NCI-H146 (cell line): ENCODE measurements around the gene FLYWCH1.

Source experiments
- DNase-seq: peaks from one replicate; lab custom pipeline; 2025; lab: John Stamatoyannopoulos, UW

Gene FLYWCH1

DNA sequence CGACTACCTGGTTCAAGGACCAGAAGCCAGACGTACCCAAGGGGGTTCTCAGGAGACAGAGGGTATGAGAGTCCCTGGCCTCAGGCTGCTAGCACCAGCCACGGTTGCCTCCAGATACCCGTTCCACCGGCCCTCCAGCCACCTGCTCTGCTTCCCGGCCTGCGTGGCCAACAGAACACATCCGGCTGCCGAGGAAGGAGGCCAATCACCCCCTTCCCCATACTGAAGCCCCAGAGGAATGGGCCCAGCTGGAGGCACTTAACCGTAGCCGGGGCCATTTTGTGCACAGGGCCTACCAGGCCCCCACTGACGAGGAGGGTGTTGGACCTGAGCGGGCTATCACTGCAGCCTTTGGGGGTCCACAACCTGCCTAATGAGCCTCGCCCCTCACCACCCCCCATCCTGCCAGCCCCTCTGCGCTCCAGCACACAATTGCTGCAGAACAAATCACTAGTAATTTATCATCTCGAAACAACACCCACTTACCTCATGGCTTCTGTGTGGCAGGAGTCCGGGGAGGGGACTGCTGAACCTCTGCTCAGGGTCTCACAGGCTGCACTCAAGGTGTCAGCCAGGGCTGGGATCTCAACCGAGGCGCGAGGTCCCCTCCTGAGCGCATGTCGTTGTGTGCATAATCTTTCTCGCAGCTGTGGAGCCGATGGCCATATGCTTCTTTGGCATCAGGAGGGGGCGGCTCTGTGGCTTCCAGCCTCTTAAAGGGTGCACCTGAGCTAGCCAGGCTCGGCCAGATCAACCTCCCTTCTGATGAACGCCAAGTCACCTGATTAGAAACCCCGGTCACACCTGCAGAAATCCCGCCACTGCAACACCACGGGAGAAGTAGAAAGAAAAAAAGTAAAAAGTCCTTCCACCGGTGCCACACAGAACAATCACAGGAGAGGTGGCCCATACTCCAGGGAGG lies 42.2 kb downstream of the FLYWCH1 start:
- DNase-seq, result peak; percentile 50

GRCh38 chr16:2954656-2955381 lies 43.1 kb downstream of the FLYWCH1 start:
- peak; percentile 78 for DNase-seq

DNA sequence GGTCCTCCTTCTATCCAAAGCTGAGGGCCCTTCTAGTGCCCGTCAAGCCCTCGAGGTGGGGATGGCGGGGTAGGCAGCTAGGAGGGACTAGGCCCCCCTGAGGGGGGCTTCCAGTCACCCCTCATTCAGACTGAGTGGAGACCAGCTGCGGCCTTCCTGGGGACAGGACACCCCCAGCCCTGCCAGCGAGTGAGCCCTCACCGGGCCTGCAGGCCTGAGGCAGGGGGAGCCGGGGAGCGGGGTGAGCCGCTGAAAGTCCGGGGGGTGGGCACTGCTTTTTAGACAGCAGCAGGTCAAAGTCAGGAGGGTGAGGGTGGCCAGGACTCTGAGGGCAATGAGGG lies 43.7 kb downstream of the FLYWCH1 start:
- no peak for DNase-seq

DNA sequence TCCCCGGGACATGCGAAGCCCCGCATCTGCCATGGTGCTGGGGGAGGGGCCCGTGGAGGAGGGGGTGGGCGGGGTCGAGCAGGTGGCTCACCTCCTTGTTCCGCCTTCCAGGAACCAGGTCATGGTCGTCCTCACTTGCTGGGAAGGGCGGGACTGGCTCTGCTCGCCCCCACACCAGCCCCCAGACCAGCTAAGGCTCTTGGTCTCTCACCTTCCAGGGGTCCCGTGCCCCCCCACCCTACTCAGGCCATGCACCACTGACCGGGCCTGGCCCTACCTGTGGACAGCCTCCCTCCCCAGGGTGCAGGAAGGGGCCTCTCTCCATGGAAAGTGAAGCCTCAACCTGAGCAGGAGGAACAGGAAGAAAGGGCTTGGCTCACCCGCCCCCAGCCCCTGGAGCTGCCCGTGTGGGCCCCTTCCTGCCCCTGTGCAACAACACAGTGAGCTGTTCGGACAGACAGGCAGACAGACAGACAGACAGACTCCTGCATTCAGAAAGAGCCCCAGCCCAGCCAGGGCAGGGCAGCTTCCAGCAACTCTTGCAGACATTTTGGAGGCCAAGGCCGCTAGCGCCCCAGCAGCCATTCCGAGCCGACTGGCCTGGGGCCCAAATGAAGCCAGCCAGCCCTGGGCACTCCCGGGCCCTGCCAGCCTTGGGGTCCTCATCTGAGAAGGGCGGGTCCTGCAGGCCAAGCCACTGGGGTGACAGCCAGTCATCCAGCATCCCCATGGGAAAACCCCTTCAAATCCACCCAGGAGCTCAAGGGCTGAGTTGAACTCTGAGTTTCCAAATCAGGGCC lies 44.2 kb downstream of the FLYWCH1 start:
- DNase-seq, result no peak

GRCh38 chr16:2956579-2956956 lies 44.8 kb downstream of the FLYWCH1 start:
- no peak for DNase-seq

GRCh38 chr16:2959206-2959605 lies 47.5 kb downstream of the FLYWCH1 start:
- no peak for DNase-seq

GRCh38 chr16:2960183-2961010 lies 48.7 kb downstream of the FLYWCH1 start:
- no peak for DNase-seq

DNA sequence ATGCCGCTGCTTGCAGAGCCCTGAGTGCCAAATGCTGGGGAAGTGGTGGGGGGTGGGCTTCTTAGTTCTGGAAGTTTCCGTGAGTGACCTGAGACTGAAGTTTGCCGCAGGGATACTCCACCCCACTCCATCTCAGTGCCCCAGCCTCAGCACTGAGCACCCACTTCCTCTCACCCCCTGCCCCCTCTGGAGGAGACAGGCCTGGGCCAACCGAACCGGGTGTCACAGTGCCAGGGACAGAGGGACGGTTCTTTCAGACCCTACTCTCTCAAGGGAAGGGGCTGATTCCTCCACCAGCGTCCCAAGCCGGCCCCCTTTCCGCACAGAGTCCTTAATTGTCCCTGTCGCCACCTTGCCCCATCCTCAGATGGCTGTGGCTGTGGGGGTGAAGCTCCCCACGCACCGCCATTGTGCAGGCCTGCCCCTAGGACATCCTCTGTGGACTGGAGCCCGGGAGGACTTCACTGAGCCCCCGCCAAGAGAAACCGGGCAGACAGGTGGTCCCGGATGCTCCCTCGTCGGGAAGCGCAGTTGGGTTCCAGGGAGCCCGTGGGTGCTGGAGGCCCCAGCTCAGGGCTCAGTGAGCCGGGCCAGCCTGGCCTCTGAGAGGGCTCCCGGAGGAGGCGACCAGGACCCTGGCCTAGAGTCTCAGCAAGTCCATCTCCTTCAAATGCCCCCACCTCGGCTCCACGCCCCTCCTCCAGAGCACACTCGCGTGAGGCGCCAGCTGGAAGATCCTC lies 50.8 kb downstream of the FLYWCH1 start:
- DNase-seq, result no peak

DNA sequence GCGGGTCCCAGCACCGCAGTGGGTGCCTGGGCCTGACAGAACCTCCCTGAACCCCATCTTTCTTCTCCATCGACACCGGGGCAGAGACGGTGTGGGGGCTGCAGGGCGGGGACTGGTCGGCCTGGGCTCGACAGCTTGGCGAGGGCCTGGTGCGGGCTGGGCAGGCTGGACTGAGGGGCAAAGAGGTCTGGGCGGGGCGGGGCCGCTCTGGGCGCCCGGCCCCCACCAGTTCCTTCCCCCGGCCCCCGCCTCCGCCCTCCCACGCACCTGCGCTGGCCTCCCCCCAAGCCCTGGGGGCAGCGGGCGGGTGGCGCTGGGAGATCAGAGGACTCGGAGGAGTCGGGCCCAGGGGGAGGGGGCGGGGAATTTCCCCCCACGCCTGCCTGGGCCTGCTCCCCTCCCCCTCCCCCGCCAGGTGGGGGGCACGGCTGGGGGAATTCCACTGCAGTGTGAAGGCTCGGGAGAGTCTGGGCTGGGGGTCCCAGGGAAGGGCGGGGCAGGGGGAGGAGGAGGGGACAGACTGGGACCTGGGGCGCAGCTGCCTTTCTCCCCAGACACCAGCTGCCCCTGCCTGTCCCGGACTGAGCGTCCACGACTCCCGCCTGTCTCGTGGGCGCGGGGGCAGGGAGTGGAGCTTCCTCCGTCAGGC lies 51.5 kb downstream of the FLYWCH1 start:
- DNase-seq, result peak; percentile 69

DNA sequence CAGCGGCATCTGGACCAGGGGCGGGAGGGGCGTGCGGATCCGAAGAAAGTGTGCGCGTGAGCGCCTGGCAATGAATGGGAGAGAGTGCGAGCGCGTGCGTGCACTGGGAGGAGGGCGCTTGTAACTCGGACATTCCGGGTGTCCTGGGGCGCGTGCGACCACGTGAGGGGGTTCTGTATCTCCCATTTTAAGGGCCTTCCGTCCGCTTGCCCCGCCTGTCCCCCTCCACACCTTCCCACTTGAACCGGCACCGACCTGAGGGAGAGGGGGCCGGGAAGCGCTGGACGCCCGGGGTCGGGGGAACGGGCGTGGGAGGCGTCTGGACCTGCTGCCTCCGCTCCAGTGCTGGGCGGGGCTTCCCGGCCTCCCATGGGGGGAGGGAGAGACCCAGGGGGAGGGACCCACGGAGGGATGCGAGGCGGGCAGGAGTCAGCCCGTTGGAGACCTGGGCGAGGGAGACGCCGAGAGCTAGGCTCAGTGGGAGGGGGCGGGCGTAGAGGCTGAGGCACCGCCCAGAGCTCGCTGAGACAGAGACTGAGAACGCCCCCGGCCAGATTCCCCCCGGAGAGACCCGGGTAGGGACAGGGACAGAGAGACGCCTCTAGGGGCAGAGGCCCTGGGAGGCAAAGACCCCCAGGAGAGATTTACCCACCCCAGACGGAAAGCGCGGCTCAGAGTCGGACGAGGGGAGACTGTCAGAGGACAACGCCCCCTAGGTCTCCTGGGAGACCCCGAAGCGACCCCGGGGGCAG lies 52.2 kb downstream of the FLYWCH1 start, which contains the start of gene KREMEN2:
KREMEN2 (plus strand) TSS at position 553 of the 752 bp plus-strand sequence. CDS start 246 bp downstream, outside the sequence.
- peak; percentile 96 for DNase-seq

- peak; percentile 94 for DNase-seq
These were observed 53.0 kb downstream of the FLYWCH1 start for GRCh38 chr16:2964475-2965336.

DNA sequence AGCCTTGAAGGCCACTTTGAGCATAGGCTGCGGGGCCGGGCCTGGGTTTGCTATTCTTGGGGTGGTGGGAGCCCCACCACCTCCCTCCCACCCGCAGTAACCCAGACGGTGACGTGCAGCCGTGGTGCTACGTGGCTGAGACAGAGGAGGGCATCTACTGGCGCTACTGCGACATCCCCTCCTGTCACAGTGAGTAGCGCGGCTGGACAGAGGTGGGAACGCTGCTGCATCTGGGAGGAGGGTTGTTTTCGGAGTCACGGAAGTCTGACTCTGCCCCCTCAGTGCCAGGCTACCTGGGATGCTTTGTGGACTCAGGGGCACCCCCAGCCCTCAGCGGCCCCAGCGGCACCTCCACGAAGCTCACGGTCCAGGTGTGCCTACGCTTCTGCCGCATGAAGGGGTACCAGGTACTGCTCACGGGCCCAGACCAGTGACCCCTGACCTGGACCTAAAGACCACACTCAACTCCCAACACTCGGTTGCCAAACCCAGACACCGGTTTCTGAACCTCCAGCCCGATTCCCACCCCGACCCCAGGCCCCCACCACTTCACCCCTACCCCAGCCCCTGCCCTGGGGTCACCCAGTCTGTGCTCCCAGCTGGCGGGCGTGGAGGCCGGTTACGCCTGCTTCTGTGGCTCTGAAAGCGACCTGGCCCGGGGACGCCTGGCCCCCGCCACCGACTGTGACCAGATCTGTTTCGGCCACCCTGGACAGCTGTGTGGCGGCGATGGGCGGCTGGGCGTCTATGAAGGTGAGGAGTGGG lies 54.5 kb downstream of the FLYWCH1 start:
- no peak for DNase-seq

- no peak for DNase-seq
These were observed 55.1 kb downstream of the FLYWCH1 start for GRCh38 chr16:2966808-2967191.

- no peak for DNase-seq
These were observed 55.5 kb downstream of the FLYWCH1 start for GRCh38 chr16:2967211-2967631.

DNA sequence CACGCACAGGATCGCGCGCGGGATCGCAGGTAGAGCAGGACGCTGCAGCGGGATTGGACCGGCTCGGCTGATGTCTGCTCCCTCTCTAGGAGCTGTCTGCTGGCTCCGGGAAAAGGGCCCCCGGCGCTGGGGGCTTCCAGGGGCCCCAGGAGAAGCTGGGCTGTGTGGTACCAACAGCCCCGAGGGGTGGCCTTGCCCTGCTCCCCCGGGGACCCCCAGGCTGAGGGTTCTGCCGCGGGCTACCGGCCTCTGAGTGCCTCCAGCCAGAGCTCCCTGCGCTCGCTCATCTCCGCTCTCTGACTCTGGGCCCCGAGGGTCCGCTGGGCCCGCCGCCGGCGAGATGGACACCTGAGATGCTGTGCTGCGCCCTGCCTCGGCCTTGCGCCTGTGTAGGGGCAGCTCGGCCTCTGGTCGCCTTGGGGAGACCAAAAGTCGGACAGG lies 56.0 kb downstream of the FLYWCH1 start:
- no peak for DNase-seq

GRCh38 chr16:2968368-2968737 lies 56.6 kb downstream of the FLYWCH1 start:
- no peak for DNase-seq

- peak; percentile 94 for DNase-seq
These were observed 57.2 kb downstream of the FLYWCH1 start, which contains the start of gene PAQR4 for GRCh38 chr16:2968738-2969544. TSS of gene PAQR4 (plus strand) at chr16:2969348. CDS start at chr16:2969675, 327 bp downstream.
